Glomerular endothelial cell (primary cell): ENCODE measurements around the gene MAP6D1. TPM values are rescaled to one million over a fixed set of nuclear protein-coding genes. Genes with fewer than 3 reads are reported as not detected.
A peak's percentile ranks its signal among the peaks of the same experiment; 100 is the strongest.

Experiments
- DNase-seq: peaks from one replicate; pipeline ENCODE4 v3.0.0-alpha.2; 2011; ENCODE audit warnings: low read depth, low spot score; ENCODE audit errors: extremely low read depth
- total RNA-seq: library from RNA; depleted of rRNA; stranded (reverse); fragments of >200 nt; gene quantifications from 2 replicates; pipeline ENCODE4 v1.2.3, GENCODE V29; 2015

Gene MAP6D1
- total RNA-seq: 5.3 and 10.0 TPM in 2 replicates

GRCh38 chr3:183825456-183826161, at the start of gene MAP6D1:
TSS of gene MAP6D1 (minus strand) at chr3:183825577. CDS start at chr3:183825547, 30 bp downstream.
- no peak for DNase-seq

GRCh38 chr3:183873914-183874313, 48.5 kb upstream of the MAP6D1 start:
- DNase-seq: no peak

GRCh38 chr3:183871541-183871940, 46.2 kb upstream of the MAP6D1 start:
- no peak for DNase-seq

GRCh38 chr3:183870563-183870962, 45.2 kb upstream of the MAP6D1 start:
- no peak for DNase-seq

- DNase-seq: no peak
Observed at GRCh38 chr3:183868796-183869195, 43.4 kb upstream of the MAP6D1 start.

GRCh38 chr3:183862610-183863009, 37.2 kb upstream of the MAP6D1 start:
- DNase-seq: no peak

- DNase-seq: no peak
Observed at GRCh38 chr3:183857863-183858262, 32.5 kb upstream of the MAP6D1 start.

GRCh38 chr3:183854318-183855035, 29.1 kb upstream of the MAP6D1 start:
- DNase-seq: no peak

GRCh38 chr3:183845608-183846288, 20.4 kb upstream of the MAP6D1 start:
- DNase-seq: no peak

- DNase-seq: no peak
Observed at GRCh38 chr3:183845090-183845489, 19.7 kb upstream of the MAP6D1 start.

- peak; percentile 14 for DNase-seq
Observed at GRCh38 chr3:183844606-183845005, 19.2 kb upstream of the MAP6D1 start.

- no peak for DNase-seq
Observed at GRCh38 chr3:183839751-183840150, 14.4 kb upstream of the MAP6D1 start.

GRCh38 chr3:183837894-183838293, 12.5 kb upstream of the MAP6D1 start:
- no peak for DNase-seq

- DNase-seq: no peak
Observed at GRCh38 chr3:183837390-183837789, 12.0 kb upstream of the MAP6D1 start.

GRCh38 chr3:183833516-183833915, 8.1 kb upstream of the MAP6D1 start:
- DNase-seq: no peak

- no peak for DNase-seq
Observed at GRCh38 chr3:183830187-183830586, 4.8 kb upstream of the MAP6D1 start.

GRCh38 chr3:183829466-183829865, 4.1 kb upstream of the MAP6D1 start:
- no peak for DNase-seq

GRCh38 chr3:183828538-183828870, 3.1 kb upstream of the MAP6D1 start:
- DNase-seq: no peak

GRCh38 chr3:183827809-183828537, 2.6 kb upstream of the MAP6D1 start:
- no peak for DNase-seq

GRCh38 chr3:183826448-183827250, 1.3 kb upstream of the MAP6D1 start:
- no peak for DNase-seq
